ENCODE results near the gene GADD45B.
"Not testable (repeated sequence)": the region's sequence is repeated elsewhere in the genome, so short reads cannot be mapped to it uniquely, and the experiment has no call there.

Gene GADD45B

DNA sequence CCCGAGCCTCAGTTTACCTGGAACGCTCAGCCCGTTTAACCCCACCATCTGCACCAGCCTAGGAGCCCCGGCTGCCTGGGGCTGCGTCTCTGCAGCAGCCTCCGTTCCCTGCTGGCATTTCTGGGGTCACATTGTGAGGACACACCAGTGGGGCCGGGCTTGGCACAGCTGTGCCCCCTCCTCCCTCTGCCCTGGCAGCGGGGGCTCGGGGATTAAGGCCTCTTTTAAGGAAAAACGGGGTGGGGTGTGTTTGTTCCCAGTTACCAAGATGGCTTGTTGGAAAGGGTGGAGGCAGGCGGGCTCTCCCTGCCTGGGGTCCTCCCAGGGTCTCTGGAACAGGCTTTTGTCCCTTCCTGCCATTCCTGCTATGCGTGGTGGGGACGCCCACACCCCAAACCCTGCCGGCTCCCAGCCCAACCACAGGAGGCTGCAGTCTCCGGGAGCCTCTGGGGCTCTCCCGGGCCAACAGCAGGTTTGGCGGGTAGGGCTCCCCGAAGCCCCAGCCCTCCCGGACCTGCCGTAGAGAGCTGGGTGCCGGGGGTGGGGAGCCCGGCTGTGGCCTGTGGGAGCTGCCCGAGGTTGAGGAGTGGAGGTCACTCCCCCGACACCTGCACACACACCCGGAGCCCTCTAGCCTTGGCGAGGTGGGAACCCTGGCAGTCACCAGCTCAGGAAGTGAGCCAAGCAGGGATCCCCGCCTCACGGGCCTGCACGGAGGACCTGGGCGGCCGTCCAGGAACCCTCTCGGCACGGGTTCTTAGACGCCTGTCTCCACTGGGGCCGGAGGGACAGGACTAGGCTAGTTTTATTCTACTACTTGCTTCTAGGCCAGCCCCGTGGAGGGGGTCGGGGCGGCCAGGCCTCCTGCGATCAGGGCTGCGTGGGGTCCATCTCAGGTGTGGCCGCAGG, 36.9 kb downstream of the GADD45B start:
- no peak for DNase-seq (ENCODE audit: low read depth in 1 of 2, low spot score in 1 of 2)

- DNase-seq (ENCODE audit: low read depth in 1 of 2, low spot score in 1 of 2): no peak
These were observed 39.1 kb downstream of the GADD45B start for GRCh38 chr19:2514981-2515518.

GRCh38 chr19:2516727-2517126, 40.8 kb downstream of the GADD45B start:
- DNase-seq (ENCODE audit: low read depth in 1 of 2, low spot score in 1 of 2): no peak

GRCh38 chr19:2517881-2518601, 42.1 kb downstream of the GADD45B start:
- DNase-seq (ENCODE audit: low read depth in 1 of 2, low spot score in 1 of 2): no peak

DNA sequence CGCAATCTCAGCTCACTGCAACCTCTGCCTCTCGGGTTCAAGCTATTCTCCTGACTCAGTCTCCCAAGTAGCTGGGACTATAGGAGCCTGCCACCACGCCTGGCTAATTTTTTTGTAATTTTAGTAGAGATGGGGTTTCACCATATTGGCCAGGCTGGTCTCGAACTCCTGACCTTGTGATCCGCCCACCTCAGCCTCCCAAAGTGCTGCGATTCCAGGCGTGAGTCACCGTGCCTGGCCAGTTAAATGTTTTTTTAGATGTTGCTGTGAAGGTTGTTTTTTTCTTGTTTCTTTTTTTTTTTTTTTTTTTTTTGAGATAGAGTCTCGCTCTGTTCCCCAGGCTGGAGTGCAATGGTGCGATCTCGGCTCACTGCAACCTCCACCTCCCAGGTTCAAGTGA, 42.9 kb downstream of the GADD45B start:
- DNase-seq (ENCODE audit: low read depth in 1 of 2, low spot score in 1 of 2): not testable (repeated sequence)

GRCh38 chr19:2519482-2519881, 43.6 kb downstream of the GADD45B start:
- DNase-seq (ENCODE audit: low read depth in 1 of 2, low spot score in 1 of 2): no peak

GRCh38 chr19:2523630-2524311, 47.8 kb downstream of the GADD45B start:
- no peak for DNase-seq (ENCODE audit: low read depth in 1 of 2, low spot score in 1 of 2)

DNA sequence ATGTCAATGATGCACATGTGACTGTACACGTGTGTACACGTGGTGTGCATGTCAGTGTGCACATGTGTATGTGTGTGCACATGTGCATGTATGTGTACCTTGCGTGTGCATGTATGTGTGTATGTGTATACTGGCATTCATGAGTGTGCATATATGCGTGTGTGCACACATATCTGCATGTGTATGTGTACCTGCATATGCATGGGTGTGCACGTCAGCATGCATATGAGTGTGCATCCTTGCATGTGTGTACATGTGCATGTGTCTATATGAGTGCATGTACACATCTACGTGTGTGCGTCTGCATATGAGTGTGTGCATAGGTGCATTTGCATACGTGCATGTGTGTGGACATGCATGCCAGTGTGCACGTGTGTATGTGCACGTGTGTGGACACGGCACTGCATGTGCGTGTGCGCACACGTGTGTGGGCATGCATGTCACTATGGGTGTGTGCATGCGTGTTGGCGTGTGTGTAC, 48.5 kb downstream of the GADD45B start:
- DNase-seq (ENCODE audit: low read depth in 1 of 2, low spot score in 1 of 2): no peak

DNA sequence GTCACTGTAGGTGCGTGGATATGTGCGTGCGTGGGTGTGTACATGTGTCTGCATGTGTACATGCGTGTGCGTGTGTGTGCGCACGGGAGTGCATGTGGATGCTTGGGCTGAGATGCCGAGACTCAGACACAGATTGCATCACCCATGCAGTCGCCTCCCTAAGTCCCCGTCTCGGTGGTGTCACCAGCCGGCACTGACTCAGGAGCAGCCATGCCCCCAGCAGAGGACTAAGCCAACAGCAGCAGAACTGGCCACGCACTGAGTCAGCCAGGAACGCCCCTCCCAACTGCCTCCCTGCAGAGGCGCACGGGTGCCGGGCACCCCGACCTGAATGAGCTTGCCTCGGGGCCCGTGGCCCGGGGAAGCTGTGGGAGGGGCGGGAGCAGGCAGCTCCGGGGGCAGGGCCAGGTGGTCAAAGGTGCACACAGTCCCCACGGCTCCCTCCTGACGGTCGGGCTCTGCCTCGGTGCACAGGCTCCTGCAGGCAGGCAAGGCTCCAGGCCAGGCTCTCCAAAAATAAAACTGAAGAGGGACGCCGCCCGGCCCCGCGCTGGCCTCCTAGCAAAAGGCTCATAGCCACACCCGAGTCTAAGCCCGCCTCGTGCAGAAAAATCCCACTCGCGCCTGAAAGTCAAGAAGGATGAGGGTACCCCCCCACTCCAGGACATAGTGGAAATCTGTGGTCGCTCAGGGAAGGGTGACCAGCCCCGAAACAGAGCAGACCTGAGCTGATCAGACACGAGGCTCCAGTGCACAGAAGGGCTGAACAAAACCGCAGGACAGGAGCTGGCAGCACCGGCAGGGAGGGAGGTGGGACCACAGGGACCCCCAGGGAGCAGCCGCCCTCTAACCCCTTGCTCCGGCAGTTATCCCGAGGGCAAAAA, 49.2 kb downstream of the GADD45B start:
- no peak for DNase-seq (ENCODE audit: low read depth in 1 of 2, low spot score in 1 of 2)

- DNase-seq (ENCODE audit: low read depth in 1 of 2, low spot score in 1 of 2): no peak
These were observed 51.2 kb downstream of the GADD45B start for GRCh38 chr19:2527171-2527570.

- DNase-seq (ENCODE audit: low read depth in 1 of 2, low spot score in 1 of 2): no peak
These were observed 51.8 kb downstream of the GADD45B start for GRCh38 chr19:2527686-2528085.
